Endodermal cell (in vitro differentiated cells): ENCODE measurements around the gene LCAT. TPM values are rescaled to one million over a fixed set of nuclear protein-coding genes. Genes with fewer than 3 reads are reported as not detected.

Experiments used
- DNase-seq: peaks from one replicate; pipeline ENCODE4 v3.0.0-alpha.2; 2017
- H3K27ac ChIP-seq: 2 replicates; pipeline ENCODE4 v1.5.1; 2013; ENCODE audit warnings: mild to moderate bottlenecking, low read depth, low read length, moderate library complexity
- H3K27me3 ChIP-seq: 2 replicates; pipeline ENCODE4 v1.6.1; 2013; ENCODE audit warnings: mild to moderate bottlenecking, low read length, moderate library complexity; ENCODE audit not compliant: insufficient read depth, control insufficient read depth, poor library complexity, severe bottlenecking
- H3K36me3 ChIP-seq: 2 replicates; pipeline ENCODE4 v1.7.0; 2013; ENCODE audit warnings: mild to moderate bottlenecking, low read length, moderate library complexity; ENCODE audit not compliant: control insufficient read depth, insufficient read depth
- H3K4me1 ChIP-seq: one replicate; pipeline ENCODE4 v1.7.0; 2013; ENCODE audit warnings: low read length; ENCODE audit not compliant: control insufficient read depth, insufficient read depth
- H3K4me3 ChIP-seq: 2 replicates; pipeline ENCODE4 v1.5.1; 2013; ENCODE audit warnings: mild to moderate bottlenecking, low read length, moderate library complexity
- H3K9ac ChIP-seq: 2 replicates; pipeline ENCODE4 v1.6.1; 2013; ENCODE audit warnings: mild to moderate bottlenecking, low read length, moderate library complexity; ENCODE audit not compliant: poor library complexity, severe bottlenecking; ENCODE audit errors: extremely low read depth
- H3K9me3 ChIP-seq: 2 replicates; pipeline ENCODE4 v1.6.1; 2013; ENCODE audit warnings: mild to moderate bottlenecking, low read length, moderate library complexity; ENCODE audit not compliant: control insufficient read depth
- H3K27ac Mint-ChIP-seq: 2 replicates; pipeline ENCODE4 v1.8.0; 2020; ENCODE audit warnings: mixed read lengths
- H3K27me3 Mint-ChIP-seq: 2 replicates; pipeline ENCODE4 v1.8.0; 2021; ENCODE audit warnings: mild to moderate bottlenecking, mixed read lengths; ENCODE audit not compliant: insufficient read depth
- H3K36me3 Mint-ChIP-seq: 2 replicates; pipeline ENCODE4 v1.8.0; 2020; ENCODE audit warnings: low read depth, mixed read lengths
- H3K4me1 Mint-ChIP-seq: 2 replicates; pipeline ENCODE4 v1.8.0; 2020; ENCODE audit warnings: mixed read lengths
- H3K4me3 Mint-ChIP-seq: 2 replicates; pipeline ENCODE4 v1.8.0; 2020; ENCODE audit warnings: mild to moderate bottlenecking, moderate library complexity, mixed read lengths
- H3K9me3 Mint-ChIP-seq: 2 replicates; pipeline ENCODE4 v1.8.0; 2020; ENCODE audit warnings: mild to moderate bottlenecking, mixed read lengths
- CTCF ChIP-seq: fragments of 200-600 bp; sonication (generic); conservative IDR thresholded peaks from 2 replicates; pipeline ENCODE4 v1.5.0; 2021; ENCODE audit warnings: antibody characterized with exemption, mild to moderate bottlenecking
- WGBS, 2 experiments: methylation state at CpG; one replicate each; pipeline versions ENCODE4 v1.1.5 to v1.1.7; 2013; ENCODE audit warnings: missing lambda C conversion rate in 2 of 2, mixed read lengths in 1 of 2; ENCODE audit not compliant: insufficient coverage in 1 of 2, insufficient read length in 1 of 2; 5-methylcytosine and 5-hydroxymethylcytosine counted together
- long read RNA-seq, 4 experiments: library from polyadenylated mRNA in 2 of 4; library from RNA in 1 of 4; library from capped mRNA in 1 of 4; stranded (forward) in 3 of 4; unstranded in 1 of 4; transcript quantifications; one replicate each; pipeline ENCODE4 v2.0.0, GENCODE V29; 2020 to 2021; ENCODE audit warnings: inconsistent platforms in 1 of 4
- polyA plus RNA-seq, 2 experiments: library from polyadenylated mRNA; stranded (reverse); fragments of 50-300 nt; gene quantifications; one replicate each; pipeline ENCODE4 v1.2.3, GENCODE V29; 2013
- total RNA-seq, 2 donors: library from RNA; stranded (reverse); fragmentation: NEBNext Ultra II Directional in 1 of 2; extraction: Animal tissue kit (Norgen Biotek cat#: 25700) in 1 of 2; gene quantifications; 2 replicates in 1 of 2; 3 replicates in 1 of 2; pipeline ENCODE4 v1.2.1, GENCODE V29; 2021

LCAT gene
- total RNA-seq, result 10 to 100 TPM in 1 of 2 donors, 1 to 10 TPM in 1; 8.4 to 14.3 TPM
- polyA plus RNA-seq (2013, experiment 1 of 2), result 8.7 TPM
- polyA plus RNA-seq (2013, experiment 2 of 2), result 9.7 TPM
- long read RNA-seq, experiment 1, partial matches to known transcripts, result 1 of 1 reads
- long read RNA-seq, experiment 1, other reads (novel, unspliced or antisense), result 0 of 1 reads
- long read RNA-seq, experiment 2, partial matches to known transcripts, result 1 of 1 reads
- long read RNA-seq, experiment 2, other reads (novel, unspliced or antisense), result 0 of 1 reads
- long read RNA-seq, experiment 3, partial matches to known transcripts, result 0 of 3 reads
- long read RNA-seq, experiment 3, other reads (novel, unspliced or antisense), result 1 of 3 reads
- long read RNA-seq, experiment 4, result 0 reads

- no peaks in the 10 kb centered on the region for H3K9me3 ChIP-seq
- Mint-ChIP-seq H3K4me1 (peaks cover 6% of the 10 kb centered on the region), H3K27ac (no peak within 1 kb of the TSS), H3K9me3 (no peaks in the 10 kb centered on the region), H3K27me3 (no peaks in the 10 kb centered on the region), H3K4me3 (no peak within 1 kb of the TSS), H3K36me3 (peaks cover 16% of the 10 kb centered on the region)
- H3K36me3 ChIP-seq, result peaks cover 38% of the 10 kb centered on the region
- H3K4me3 ChIP-seq, result no peak within 1 kb of the TSS
- H3K9ac ChIP-seq, result no peak within 1 kb of the TSS
- H3K27ac ChIP-seq, result peak within 1 kb of the TSS; percentile 70
- WGBS, 2 experiments, result 88 to 89% methylated on average over 11 to 23 of the region's 23 CpGs
- no peak for DNase-seq
- TF ChIP-seq CTCF, result peak; percentile 41
- H3K4me1 ChIP-seq, result peaks cover 10% of the 10 kb centered on the region
- no peaks in the 10 kb centered on the region for H3K27me3 ChIP-seq
Measured at GRCh38 chr16:67943619-67944504, at the start of gene LCAT. Gene LCAT (minus strand): TSS chr16:67944120. CDS start chr16:67944101, 19 bp downstream.

- Histone ChIP-seq H3K27ac (no peak overlapping the region), H3K4me1 (no peaks in the 10 kb centered on the region), H3K27me3 (peaks cover 9% of the 10 kb centered on the region), H3K4me3 (no peak overlapping the region), H3K9me3 (no peaks in the 10 kb centered on the region), H3K36me3 (no peaks in the 10 kb centered on the region), H3K9ac (no peak overlapping the region)
- peak; percentile 93 for DNase-seq
- WGBS, 2 experiments, result 20 to 30% methylated on average over 29 to 39 of the region's 39 CpGs
- TF ChIP-seq CTCF, result peak; percentile 100
- no peak overlapping the region for H3K27ac Mint-ChIP-seq
- H3K27me3 Mint-ChIP-seq, result peaks cover 22% of the 10 kb centered on the region
- no peaks in the 10 kb centered on the region for H3K36me3 Mint-ChIP-seq
- no peaks in the 10 kb centered on the region for H3K9me3 Mint-ChIP-seq
- H3K4me3 Mint-ChIP-seq, result no peak overlapping the region
- no peaks in the 10 kb centered on the region for H3K4me1 Mint-ChIP-seq
Measured at GRCh38 chr16:67993207-67994039, 49.5 kb upstream of the LCAT start.

GRCh38 chr16:67992661-67993206, 48.8 kb upstream of the LCAT start:
- no peak overlapping the region for H3K9ac ChIP-seq
- no peak for TF ChIP-seq CTCF
- H3K36me3 ChIP-seq, result no peaks in the 10 kb centered on the region
- H3K9me3 Mint-ChIP-seq, result no peaks in the 10 kb centered on the region
- H3K27me3 ChIP-seq, result peaks cover 9% of the 10 kb centered on the region
- H3K4me1 Mint-ChIP-seq, result no peaks in the 10 kb centered on the region
- no peak for DNase-seq
- no peaks in the 10 kb centered on the region for H3K9me3 ChIP-seq
- 88 to 89% methylated on average over 13 to 20 of the region's 20 CpGs for WGBS, 2 experiments
- H3K27me3 Mint-ChIP-seq, result peaks cover 22% of the 10 kb centered on the region
- no peak overlapping the region for H3K27ac ChIP-seq
- H3K27ac Mint-ChIP-seq, result no peak overlapping the region
- H3K4me1 ChIP-seq, result no peaks in the 10 kb centered on the region
- no peaks in the 10 kb centered on the region for H3K36me3 Mint-ChIP-seq
- H3K4me3 ChIP-seq, result no peak overlapping the region
- H3K4me3 Mint-ChIP-seq, result no peak overlapping the region
